K562 (cell line): ENCODE measurements around the gene ACP4. TPM values are rescaled to one million over a fixed set of nuclear protein-coding genes. Genes with fewer than 3 reads are reported as not detected.
A peak's percentile ranks its signal among the peaks of the same experiment; 100 is the strongest.

Experiments used
- ATF2 ChIP-seq: sonication (generic); formaldehyde crosslinking; IDR thresholded peaks from 2 replicates; pipeline ENCODE4 v1.8.1; 2022; ENCODE audit warnings: missing genetic modification reagents
- DLX4 ChIP-seq: fragments of 250-450 bp; sonication (Bioruptor Pico); IDR thresholded peaks from 2 replicates; pipeline ENCODE4 v1.6.1; 2021; ENCODE audit warnings: mild to moderate bottlenecking
- ETV5 ChIP-seq: sonication (generic); formaldehyde crosslinking; IDR thresholded peaks from 2 replicates; pipeline ENCODE4 v1.4.0; 2020; ENCODE audit warnings: low read depth, mild to moderate bottlenecking, missing genetic modification reagents
- ETV6 ChIP-seq, 3 experiments: fragments of 150-350 bp in 1 of 3; sonication (generic) in 1 of 3; formaldehyde crosslinking in 1 of 3; IDR thresholded peaks; 2 replicates each; pipeline versions ENCODE4 v1.6.1 to v1.8.0; 2014 to 2022; ENCODE audit warnings: borderline replicate concordance in 2 of 3, low read depth in 2 of 3, antibody characterized with exemption in 1 of 3, low read length in 1 of 3, mild to moderate bottlenecking in 1 of 3, missing genetic modification reagents in 1 of 3
- HMG20A ChIP-seq: fragments of 450-650 bp; formaldehyde crosslinking; conservative IDR thresholded peaks from 2 replicates; pipeline ENCODE4 v1.4.0; 2020; ENCODE audit warnings: mild to moderate bottlenecking, mixed read lengths
- ILK ChIP-seq: fragments of 450-650 bp; IDR thresholded peaks from 2 replicates; pipeline ENCODE4 v1.6.1; 2016; ENCODE audit warnings: missing genetic modification characterization, low read depth, mild to moderate bottlenecking, missing compliant biosample characterization, moderate library complexity, borderline replicate concordance
- NBN ChIP-seq: fragments of 450-650 bp; IDR thresholded peaks from 2 replicates; pipeline ENCODE4 v1.6.1; 2016; ENCODE audit warnings: low read depth, mild to moderate bottlenecking
- NCOA4 ChIP-seq: fragments of 450-650 bp; IDR thresholded peaks from 2 replicates; pipeline ENCODE4 v1.6.1; 2018; ENCODE audit warnings: mild to moderate bottlenecking; ENCODE audit not compliant: partially characterized antibody
- POLR3A ChIP-seq: IDR thresholded peaks from 2 replicates; pipeline ENCODE4 v1.6.1; 2011; ENCODE audit warnings: borderline replicate concordance, mild to moderate bottlenecking, moderate library complexity; ENCODE audit not compliant: insufficient read length, insufficient read depth; ENCODE audit errors: extremely low read depth
- RB1 ChIP-seq: fragments of 450-650 bp; IDR thresholded peaks from 2 replicates; pipeline ENCODE4 v1.6.1; 2017; ENCODE audit warnings: low read depth, mild to moderate bottlenecking
- SAFB2 ChIP-seq: fragments of 200-400 bp; formaldehyde crosslinking; IDR thresholded peaks from 2 replicates; pipeline ENCODE4 v1.6.1; 2018; ENCODE audit warnings: borderline replicate concordance, low read length, low read depth, moderate library complexity; ENCODE audit not compliant: severe bottlenecking
- SIN3A ChIP-seq, 2 experiments: fragments of 150-350 bp in 1 of 2; IDR thresholded peaks; 2 replicates each; pipeline ENCODE4 v1.6.1; 2011 to 2016; ENCODE audit warnings: borderline replicate concordance in 2 of 2, low read depth in 2 of 2, low read length in 2 of 2, mild to moderate bottlenecking in 2 of 2, moderate library complexity in 2 of 2; ENCODE audit not compliant: control insufficient read depth in 1 of 2
- SIN3B ChIP-seq: fragments of 450-650 bp; IDR thresholded peaks from 2 replicates; pipeline ENCODE4 v1.6.1; 2017; ENCODE audit warnings: low read depth, mild to moderate bottlenecking, moderate library complexity
- SRSF3 ChIP-seq: fragments of 200-400 bp; formaldehyde crosslinking; IDR thresholded peaks from 2 replicates; pipeline ENCODE4 v1.6.1; 2016; ENCODE audit warnings: mild to moderate bottlenecking, low read length, moderate library complexity; ENCODE audit not compliant: insufficient read depth
- STAG1 ChIP-seq: sonication (generic); formaldehyde crosslinking; IDR thresholded peaks from 2 replicates; pipeline ENCODE4 v1.5.0; 2020; ENCODE audit warnings: missing genetic modification reagents, borderline replicate concordance
- TBP ChIP-seq: optimal IDR thresholded peaks from 2 replicates; pipeline ENCODE3; 2011; ENCODE audit warnings: low read depth, low read length, improper control_type of control experiment
- ZBTB1 ChIP-seq: sonication (generic); formaldehyde crosslinking; IDR thresholded peaks from 2 replicates; pipeline ENCODE4 v1.8.1; 2023; ENCODE audit warnings: missing genetic modification reagents, low read depth, mild to moderate bottlenecking, borderline replicate concordance
- polyA plus RNA-seq, 8 experiments: library from polyadenylated mRNA; depleted of rRNA in 4 of 8; stranded (reverse) in 5 of 8; unstranded in 3 of 8; fragments of >200 nt; fragmentation: Nextera tagmentation in 2 of 8; fragmentation: Illumina TruSeq in 1 of 8; extraction: Ambion mirVana in 2 of 8; extraction: Trizol in 1 of 8; gene quantifications; 2 replicates each; pipeline versions ENCODE4 v1.2.1 to v1.2.3, GENCODE V29; 2011 to 2014; ENCODE audit warnings: inconsistent platforms in 1 of 8, missing spikeins in 1 of 8
- total RNA-seq, 7 experiments: library from RNA; depleted of rRNA in 6 of 7; stranded (reverse); fragments of >200 nt in 6 of 7; fragmentation: Illumina TruSeq in 2 of 7; extraction: Trizol in 2 of 7; gene quantifications; 2 replicates each; pipeline versions ENCODE4 v1.2.1 to v1.2.3, GENCODE V29; 2011 to 2021; ENCODE audit warnings: low replicate concordance in 1 of 7
- TF ChIP-seq, protein P1 (sequence below), 2 experiments: fragments of 200-800 bp in 1 of 2; sonication (Bioruptor generic) in 1 of 2; sonication (generic) in 1 of 2; formaldehyde crosslinking in 1 of 2; IDR thresholded peaks in 1 of 2; conservative IDR thresholded peaks in 1 of 2; 2 replicates each; pipeline versions ENCODE4 v1.5.0 to v1.6.1; 2016 to 2020; ENCODE audit warnings: missing compliant biosample characterization in 1 of 2, missing genetic modification characterization in 1 of 2, missing genetic modification reagents in 1 of 2
- TF ChIP-seq, protein P2 (sequence below): fragments of 450-650 bp; conservative IDR thresholded peaks from 2 replicates; pipeline ENCODE4 v1.6.1; 2016; ENCODE audit warnings: missing genetic modification characterization, low read depth, mild to moderate bottlenecking, control low read depth, missing compliant biosample characterization

ACP4 gene
- total and polyA plus RNA-seq, 9 of the 15 experiments (the other 6 are each of a cell fraction or from before 2014, with no cell fraction given) = not detected

- TF ChIP-seq ETV6 (IDR thresholded peaks at IDR 0.05; ENCODE audit: borderline replicate concordance in 1 of 2, low read depth in 2 of 2, low read length in 1 of 2) (no peak), ETV6 (CRISPR knock-in tag; IDR thresholded peaks at IDR 0.05; ENCODE audit: borderline replicate concordance) (no peak), ILK (no peak), ATF2 (CRISPR knock-in tag) (no peak), SRSF3 (no peak), TBP (no peak), STAG1 (CRISPR knock-in tag) (no peak), ZBTB1 (CRISPR knock-in tag) (no peak), NCOA4 (peak; percentile 12), POLR3A (no peak), SIN3B (no peak), SAFB2 (no peak), ETV5 (CRISPR knock-in tag) (no peak; the same call in 1 of the 2 replicates), SIN3A (IDR thresholded peaks at IDR 0.05; ENCODE audit: borderline replicate concordance in 2 of 2, control insufficient read depth in 1 of 2, low read depth in 2 of 2, low read length in 2 of 2) (peak in 1 of 2 experiments; percentile 72; a peak in 1 of 4 replicates), RB1 (no peak), HMG20A (CRISPR knock-in tag) (no peak), DLX4 (CRISPR knock-in tag) (no peak), NBN (no peak)
- TF ChIP-seq, protein P1, sequence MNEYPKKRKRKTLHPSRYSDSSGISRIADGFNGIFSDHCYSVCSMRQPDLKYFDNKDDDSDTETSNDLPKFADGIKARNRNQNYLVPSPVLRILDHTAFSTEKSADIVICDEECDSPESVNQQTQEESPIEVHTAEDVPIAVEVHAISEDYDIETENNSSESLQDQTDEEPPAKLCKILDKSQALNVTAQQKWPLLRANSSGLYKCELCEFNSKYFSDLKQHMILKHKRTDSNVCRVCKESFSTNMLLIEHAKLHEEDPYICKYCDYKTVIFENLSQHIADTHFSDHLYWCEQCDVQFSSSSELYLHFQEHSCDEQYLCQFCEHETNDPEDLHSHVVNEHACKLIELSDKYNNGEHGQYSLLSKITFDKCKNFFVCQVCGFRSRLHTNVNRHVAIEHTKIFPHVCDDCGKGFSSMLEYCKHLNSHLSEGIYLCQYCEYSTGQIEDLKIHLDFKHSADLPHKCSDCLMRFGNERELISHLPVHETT (CRISPR knock-in tag; conservative IDR thresholded peaks at IDR 0.05 in 1 of 2, IDR thresholded peaks at IDR 0.05 in 1 of 2) = 0 out of 4 replicates have a peak, but pooled peaks of 1 of the 2 experiments have one; percentile 0
- TF ChIP-seq, protein P2, sequence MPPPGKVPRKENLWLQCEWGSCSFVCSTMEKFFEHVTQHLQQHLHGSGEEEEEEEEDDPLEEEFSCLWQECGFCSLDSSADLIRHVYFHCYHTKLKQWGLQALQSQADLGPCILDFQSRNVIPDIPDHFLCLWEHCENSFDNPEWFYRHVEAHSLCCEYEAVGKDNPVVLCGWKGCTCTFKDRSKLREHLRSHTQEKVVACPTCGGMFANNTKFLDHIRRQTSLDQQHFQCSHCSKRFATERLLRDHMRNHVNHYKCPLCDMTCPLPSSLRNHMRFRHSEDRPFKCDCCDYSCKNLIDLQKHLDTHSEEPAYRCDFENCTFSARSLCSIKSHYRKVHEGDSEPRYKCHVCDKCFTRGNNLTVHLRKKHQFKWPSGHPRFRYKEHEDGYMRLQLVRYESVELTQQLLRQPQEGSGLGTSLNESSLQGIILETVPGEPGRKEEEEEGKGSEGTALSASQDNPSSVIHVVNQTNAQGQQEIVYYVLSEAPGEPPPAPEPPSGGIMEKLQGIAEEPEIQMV = no peak
Observed at GRCh38 chr19:50803633-50804419, 13.6 kb downstream of the ACP4 start (continued).
